Kidney glomerular epithelial cell (primary cell): ENCODE measurements around the gene NOTCH4.

Experiments used
- DNase-seq: peaks from one replicate; lab custom pipeline; 2025; lab: John Stamatoyannopoulos, UW

NOTCH4 gene

GRCh38 chr6:32181148-32181702 lies 42.6 kb downstream of the NOTCH4 start:
- DNase-seq, result no peak

GRCh38 chr6:32179766-32180405 lies 44.0 kb downstream of the NOTCH4 start:
- no peak for DNase-seq

- DNase-seq, result no peak
Measured at GRCh38 chr6:32178547-32179440, 45.1 kb downstream of the NOTCH4 start.

DNA sequence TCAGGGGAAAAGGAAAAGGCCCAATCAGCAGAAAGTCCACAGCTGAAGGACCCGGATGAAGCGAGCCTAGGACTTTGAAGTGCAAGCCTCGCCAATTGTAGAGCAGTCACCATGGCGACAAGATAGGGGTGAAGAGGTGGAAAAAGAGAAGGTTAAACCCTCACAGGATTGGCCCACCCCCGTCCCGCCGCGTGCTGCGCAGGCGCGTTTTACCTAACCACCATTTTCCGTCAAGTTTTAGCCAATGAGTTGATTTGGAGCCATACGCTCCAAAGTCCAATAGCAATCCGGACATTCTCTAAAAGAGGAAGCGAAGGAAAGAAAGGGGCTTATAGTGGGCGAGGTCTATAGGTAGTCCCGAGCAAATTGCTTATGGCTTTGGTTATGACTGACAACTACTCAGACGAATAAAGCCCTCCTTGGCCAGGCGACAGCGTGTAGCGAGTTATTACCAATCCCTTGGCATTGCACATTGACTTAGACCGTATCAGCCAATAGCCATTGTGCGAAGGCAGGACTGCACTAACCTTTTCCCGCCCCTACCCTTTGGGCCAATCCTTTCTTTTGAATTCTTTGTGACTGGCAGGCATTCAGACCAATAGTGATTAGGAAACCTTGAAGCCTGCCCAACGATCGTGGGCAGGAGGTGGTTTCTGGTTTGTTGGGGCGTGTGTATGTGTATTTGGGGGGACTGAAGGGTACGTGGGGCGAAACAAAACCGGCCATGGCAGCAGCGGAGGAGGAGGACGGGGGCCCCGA lies 45.9 kb downstream of the NOTCH4 start, which contains the start of gene RNF5:
Gene RNF5, plus strand, starts transcription at position 618 of the 759 bp plus-strand sequence. Its CDS starts 107 bp downstream, at position 725.
- peak; percentile 100 for DNase-seq

DNA sequence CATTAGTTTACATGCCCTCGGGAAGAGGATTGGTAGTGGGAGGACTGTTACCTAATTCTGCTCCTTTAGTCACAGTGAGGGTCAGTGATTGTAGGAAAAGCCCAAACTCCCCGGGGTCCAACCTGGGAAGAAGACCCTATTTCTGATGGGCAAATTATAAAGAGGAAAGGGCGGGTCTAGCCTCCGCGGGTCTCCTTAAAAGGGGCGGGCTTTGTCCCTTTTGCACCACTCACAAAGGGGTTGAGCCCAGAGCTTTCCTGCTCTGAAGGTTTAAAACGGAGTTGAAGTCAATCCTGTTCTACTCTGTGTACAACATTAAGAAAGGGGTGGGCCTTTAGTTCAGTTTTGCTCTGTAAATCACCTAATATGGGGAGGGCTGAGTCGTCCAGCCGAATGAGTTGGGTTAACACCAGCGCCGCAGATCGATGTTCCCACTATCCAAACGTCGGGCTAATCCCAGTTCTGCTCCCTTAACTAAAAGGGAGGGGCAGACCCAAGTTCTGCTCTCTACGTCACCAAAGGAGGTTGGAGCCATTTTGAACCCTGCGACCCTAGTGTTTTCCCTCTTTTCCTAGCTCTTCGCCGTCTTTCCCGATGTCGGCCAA lies 46.6 kb downstream of the NOTCH4 start:
- no peak for DNase-seq

DNA sequence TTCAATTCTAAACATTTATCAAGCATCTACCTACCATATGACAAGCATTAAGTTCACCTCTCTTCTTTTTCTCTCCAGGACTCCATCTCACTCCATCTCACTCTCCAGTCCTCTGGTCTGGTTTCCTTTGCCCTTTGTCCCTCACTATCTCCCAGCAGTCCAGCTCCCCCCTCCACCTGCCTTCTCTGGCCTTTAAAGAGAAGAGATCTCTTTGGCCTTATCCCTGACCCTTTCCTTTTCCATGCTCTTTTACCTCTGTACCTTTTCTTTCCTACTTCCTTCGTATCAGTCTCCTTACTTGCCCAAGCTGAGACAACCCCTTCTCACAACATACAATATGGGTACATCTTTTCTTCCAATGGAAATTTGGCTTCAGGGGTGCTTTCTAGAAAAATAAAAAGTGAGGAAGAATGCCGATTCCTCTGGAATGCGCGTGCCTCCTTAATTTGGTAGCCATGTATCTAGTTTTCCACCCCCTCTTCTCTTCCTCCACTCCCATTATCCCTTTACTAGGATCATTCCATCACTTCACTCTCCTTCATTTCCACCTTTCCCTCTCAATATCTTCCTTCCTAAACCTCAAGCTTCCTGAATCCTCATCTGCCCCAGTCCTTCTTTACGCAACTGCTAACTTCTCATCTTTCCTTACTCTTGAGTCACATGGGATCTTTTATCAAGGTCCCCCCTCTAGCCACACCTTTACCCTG lies 47.2 kb downstream of the NOTCH4 start:
- peak; percentile 25 for DNase-seq

- peak; percentile 95 for DNase-seq
Measured at GRCh38 chr6:32175711-32176475, 48.0 kb downstream of the NOTCH4 start, which contains the start of gene AGPAT1. AGPAT1 (minus strand) TSS chr6:32176084; CDS start chr6:32171496, 4,588 bp downstream.

- no peak for DNase-seq
Measured at GRCh38 chr6:32175322-32175710, 48.6 kb downstream of the NOTCH4 start.

DNA sequence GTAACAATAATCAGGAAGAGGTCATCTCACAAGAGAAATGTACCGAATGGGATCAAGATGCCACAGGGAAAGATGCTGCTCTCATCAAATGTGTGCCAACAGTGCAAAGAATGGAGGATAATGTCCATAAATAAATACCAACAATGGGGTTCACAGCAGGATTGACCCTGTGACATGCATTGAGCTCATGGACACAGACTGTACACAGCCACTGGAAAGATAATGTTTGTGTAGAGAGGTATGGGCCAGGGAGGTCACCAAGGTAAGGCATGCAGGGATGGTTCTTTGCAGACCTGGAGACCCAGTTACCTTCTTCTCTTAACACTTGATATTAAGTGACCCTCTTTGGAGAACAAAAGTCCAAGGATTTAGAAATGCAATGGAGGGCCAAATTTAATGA lies 49.5 kb downstream of the NOTCH4 start:
- DNase-seq, result no peak

DNA sequence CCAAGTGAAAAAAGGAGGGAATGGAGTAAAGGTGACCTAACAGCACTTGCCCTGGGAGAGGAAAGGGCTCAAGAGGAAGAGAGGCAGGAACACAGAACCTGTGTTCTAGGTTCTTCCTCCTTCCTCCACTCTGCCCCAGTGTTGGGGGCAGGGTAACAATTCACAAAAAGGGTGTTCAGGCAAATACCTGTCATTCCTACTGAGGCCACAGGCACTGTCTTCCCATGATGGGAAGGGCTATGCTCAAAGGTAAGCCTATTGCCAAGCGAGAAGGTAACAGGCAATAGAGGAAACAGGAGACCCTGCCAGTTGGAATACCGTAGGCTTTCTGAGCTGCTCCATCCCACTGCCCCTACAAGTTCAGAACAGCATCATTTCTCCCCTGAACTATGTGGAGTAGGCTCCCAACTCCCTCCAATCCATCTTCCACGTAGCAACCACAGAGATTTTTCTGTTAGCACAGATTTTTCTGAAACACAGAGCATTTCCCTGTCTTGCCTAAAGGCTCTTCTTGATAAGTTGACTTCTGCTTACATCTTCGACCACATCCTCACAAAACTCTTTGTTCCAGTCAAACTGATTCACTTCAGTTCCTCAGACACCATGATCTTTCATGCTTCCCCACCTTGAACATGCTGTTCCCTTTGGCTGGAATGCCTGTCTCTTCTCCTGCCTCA lies 50.7 kb downstream of the NOTCH4 start:
- DNase-seq, result no peak

DNA sequence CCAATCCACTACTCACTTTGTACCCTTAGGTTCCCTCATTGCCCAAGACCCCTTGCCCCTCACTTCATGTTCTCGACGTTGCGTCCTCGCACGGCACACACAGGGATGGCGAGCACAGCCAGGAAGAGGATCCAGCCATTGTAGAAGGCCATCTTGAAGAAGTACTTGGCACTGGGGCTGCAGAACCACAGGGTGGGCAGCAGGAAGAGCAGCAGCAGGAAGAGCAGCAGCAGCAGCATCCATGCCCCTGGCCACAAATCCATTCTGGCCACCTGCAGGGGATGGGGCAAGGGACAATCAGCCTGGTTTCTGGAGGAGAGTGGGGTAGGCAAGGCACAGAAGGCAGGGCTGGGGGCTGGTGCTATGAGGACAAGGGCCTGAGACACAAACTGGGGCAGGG lies 52.6 kb downstream of the NOTCH4 start:
- DNase-seq, result no peak

DNA sequence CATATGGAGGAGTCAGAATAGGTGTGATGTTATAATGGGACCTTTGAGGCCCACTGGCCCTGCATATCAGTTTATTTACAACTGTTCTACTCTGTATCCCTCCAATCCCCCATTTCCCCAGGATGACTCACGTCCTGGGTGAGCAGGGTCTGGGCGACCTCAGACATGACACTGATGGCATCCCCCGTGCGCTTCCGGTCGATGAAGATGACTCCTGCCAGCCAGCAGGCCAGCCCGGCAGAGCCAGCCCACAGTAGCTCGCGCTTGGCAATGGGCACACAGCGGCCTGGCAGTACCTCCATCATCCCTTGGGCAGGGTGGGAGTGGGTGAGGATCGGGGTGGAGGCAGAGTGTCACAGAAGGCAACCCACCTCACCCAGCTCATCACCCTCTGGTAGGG lies 53.6 kb downstream of the NOTCH4 start:
- DNase-seq, result no peak

DNA sequence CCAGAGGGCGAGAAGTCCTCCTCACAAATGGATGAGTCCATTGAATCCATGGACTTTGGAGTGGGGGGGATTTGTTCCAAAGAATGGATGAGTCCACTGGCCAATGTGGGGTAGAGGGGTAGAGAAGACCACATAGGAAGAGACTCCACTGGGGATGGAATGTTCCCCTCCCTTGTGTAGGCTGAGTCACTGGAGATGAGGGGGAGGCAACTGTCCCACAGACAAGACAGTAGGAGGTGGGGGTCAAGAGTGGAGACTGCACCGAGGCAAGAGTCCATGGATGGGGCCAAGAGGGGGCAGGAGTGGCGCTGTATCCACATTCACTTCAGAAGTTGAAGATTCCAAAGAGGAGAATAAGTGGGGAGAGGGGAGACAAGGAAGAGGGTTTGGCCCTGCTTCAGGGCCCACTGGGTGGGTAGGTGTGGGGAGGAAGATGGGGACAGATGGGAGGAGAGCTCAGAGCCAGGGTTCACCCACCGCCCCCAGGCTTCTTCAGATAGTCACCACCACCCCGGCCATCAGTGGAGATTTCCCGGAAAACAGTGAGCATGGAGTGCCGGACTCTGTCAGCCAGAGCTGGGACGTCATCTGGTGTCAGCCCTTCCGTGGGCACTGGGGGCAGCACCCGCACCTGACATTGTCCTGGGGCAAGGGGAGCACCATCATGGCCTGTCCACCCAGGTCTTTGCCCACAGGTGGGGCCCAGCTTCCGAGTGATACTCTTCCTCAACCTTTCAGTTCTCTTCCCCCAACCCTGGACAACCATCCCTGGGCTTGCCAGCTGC lies 54.9 kb downstream of the NOTCH4 start:
- no peak for DNase-seq

DNA sequence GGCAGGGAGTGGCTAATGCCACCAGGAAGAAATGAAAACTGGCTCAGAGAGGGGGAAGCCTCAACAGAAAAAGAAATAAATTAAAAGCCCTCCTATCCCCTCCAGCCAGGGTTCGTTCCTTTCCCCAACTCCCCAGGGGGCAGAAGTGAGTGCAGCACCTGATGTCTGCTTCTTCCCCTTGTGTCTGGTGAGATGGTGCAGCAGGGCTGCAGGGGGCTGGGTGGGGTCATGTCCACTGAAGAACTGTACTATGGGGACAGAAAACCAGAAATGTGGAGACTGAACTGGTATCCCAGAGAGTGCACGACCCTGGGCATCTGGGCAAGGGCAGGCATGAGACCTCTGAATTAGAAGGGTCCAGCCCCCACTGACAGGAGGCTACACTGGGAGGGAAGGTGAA lies 55.5 kb downstream of the NOTCH4 start:
- DNase-seq, result no peak

- no peak for DNase-seq
Measured at GRCh38 chr6:32167761-32168262, 56.1 kb downstream of the NOTCH4 start.

GRCh38 chr6:32167154-32167760 lies 56.6 kb downstream of the NOTCH4 start:
- no peak for DNase-seq

DNA sequence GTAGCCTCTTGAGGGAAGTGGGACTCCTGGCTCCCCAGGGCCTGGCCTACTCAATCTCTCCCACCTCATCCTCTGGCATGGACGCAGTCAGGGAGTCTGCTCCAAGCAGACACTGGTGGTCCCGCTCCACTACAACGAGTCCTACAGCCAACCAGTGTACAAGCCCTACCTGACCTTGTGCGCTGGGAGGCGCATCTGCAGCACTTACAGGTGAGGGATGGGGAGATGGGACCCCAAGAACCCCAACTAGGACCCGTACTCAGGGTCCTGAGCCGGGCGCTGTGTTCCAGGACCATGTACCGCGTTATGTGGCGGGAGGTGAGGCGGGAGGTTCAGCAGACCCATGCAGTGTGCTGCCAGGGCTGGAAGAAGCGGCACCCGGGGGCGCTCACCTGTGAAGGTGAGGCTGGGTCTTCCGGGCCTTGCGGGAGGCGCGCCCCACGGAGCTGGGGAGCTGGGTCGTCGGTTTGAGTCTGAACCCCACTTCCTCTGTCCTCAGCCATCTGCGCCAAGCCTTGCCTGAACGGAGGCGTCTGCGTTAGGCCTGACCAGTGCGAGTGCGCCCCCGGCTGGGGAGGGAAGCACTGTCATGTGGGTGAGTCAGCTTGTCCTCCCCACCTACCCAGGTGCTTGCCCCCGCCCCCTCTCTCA lies 57.3 kb downstream of the NOTCH4 start:
- no peak for DNase-seq

DNA sequence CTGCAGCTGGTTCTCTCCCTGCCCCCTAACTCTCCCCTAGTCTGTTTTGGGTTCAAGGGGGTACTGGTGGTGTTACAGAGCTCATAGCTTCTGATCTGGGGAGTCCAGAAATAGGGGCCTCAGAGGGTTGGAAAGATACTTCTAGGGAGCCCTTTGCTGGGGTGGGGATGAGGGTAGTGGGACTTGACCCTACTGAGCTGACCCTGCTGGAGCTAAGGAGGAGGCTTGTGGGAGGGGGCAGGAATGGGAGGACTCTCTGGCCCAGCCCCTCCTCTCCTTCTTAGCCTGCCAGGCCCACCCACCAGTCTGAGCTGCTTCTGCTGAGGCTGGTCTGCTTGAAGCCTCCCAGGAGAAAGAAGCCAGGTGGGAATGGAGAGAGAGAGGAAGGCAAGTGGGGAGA lies 59.6 kb downstream of the NOTCH4 start, which contains the start of gene EGFL8:
Gene EGFL8, plus strand, starts transcription at position 301 of the 400 bp plus-strand sequence. CDS start 1,571 bp downstream, outside the sequence.
- no peak for DNase-seq
